H54 (cell line): ENCODE data around the gene PPP2R2D.

ENCODE experiments used
- DNase-seq: peaks from one replicate; pipeline ENCODE4 v3.0.0; 2011; ENCODE audit warnings: low spot score, mixed read lengths; ENCODE audit not compliant: insufficient read length
- FAIRE-seq: peaks from 3 replicates; lab custom pipeline; 2011; peaks lifted over from hg19 to GRCh38; lab: Jason Lieb, UNC
- POLR2A ChIP-seq: IDR thresholded peaks from 2 replicates; pipeline ENCODE4 v1.6.1; 2011; ENCODE audit warnings: low read depth, mild to moderate bottlenecking, low read length

The PPP2R2D gene

DNA sequence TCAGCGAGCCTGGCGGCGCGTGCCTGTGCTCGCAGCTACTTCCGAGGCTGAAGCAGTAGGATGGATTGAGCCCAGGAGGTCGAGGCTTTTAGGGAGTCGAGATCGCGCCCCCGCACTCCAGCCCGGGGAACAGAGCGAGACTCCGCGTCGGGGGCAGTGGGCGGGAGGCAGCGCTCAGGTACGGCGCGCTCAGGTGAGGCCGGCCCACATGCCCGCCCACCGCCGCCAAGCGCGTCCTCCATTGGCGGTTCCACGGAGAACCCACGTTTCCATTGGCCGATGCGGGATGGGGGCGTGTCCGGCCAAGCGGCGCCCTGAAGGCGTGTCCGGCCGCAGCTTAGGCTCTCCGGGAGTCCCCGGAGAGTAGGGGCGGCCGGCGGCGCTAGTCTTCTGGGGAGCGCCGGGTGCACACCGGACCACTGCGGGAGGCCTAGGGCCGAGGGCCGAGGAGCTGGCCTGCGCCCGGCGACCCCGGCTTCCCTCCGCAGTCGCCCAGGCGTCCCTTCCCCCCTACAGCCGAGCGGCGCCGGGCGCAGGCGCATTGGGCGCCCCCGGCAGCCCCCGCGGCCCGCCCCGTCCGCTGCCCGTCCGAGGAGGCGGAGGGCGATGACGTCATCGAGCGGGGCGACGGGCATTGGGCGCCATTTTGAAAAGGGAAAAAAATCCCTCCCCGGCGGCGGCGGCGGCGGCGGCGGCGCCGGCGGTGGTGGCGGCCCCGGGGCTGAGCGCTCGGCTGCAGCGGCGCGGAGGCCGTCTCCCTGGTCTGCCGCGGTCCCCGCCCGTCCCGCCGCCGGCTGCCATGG lies at the start of gene PPP2R2D:
Gene PPP2R2D, plus strand, starts transcription at position 659 of the 803 bp plus-strand sequence. Its CDS starts 141 bp downstream, at position 800.
- FAIRE-seq (no peak), DNase-seq (peak; percentile 81)
- no peak for TF ChIP-seq POLR2A

GRCh38 chr10:131851346-131851745 lies 49.5 kb upstream of the PPP2R2D start:
- no peak for TF ChIP-seq POLR2A
- no peak for DNase-seq
- no peak for FAIRE-seq

- FAIRE-seq: no peak
- TF ChIP-seq POLR2A: no peak
- no peak for DNase-seq
Measured at GRCh38 chr10:131852176-131852822, 48.5 kb upstream of the PPP2R2D start.

GRCh38 chr10:131852823-131853609 lies 47.8 kb upstream of the PPP2R2D start:
- TF ChIP-seq POLR2A: no peak
- DNase-seq: no peak
- FAIRE-seq: no peak

DNA sequence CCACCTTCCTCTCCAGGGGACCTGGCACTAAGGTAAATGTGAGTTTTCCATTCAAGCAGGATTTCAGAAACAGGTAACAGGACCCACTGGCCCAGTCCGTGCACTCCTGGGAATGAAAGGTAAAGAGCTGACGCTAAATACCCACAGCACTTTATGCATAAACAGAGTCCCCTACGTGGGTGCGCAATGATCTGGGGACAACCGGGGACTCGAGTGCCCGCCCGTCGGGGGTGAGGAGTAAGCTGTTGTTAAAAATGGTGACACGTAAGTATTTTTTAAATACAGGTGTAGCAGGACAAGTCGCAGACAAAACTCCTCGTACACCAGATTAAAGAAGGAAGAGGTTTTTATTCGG lies 47.2 kb upstream of the PPP2R2D start:
- no peak for TF ChIP-seq POLR2A
- DNase-seq (no peak), FAIRE-seq (no peak)

DNA sequence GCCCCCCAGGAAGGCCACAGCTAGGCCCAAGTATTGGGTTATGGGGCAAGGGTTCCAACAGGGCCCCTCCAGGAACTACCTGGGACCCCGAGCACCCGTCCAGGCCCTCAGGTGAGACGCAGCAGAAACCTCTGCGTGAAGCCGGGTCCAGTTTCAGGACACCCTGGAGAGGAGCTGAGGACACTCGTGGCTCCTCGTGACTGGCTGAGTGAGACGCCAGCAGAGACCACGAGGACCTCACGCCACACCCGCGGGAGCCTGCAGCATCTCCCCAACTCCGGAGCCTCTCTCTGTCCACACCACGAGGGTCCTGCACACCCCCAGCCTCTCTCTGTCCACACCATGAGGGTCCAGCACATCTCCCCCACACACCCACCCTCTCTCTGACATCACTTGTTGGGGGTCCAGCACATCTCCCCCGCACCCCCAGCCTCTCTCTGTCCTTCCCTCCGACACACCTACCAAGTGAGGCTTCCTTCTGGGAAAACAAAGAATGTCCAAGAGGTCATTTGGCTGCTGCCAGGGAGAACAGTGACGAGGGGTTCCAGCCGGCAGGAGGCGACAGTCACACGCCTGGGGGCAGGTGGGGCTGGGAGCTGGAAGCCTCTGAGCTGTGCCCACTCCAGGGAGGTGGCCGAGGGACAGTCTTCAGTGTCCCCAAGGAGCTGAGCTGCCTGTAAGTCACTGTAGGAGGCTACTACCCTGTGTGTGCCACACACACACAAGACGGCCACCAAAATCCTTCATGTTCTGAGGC lies 46.1 kb upstream of the PPP2R2D start:
- no peak for TF ChIP-seq POLR2A
- FAIRE-seq: no peak

DNA sequence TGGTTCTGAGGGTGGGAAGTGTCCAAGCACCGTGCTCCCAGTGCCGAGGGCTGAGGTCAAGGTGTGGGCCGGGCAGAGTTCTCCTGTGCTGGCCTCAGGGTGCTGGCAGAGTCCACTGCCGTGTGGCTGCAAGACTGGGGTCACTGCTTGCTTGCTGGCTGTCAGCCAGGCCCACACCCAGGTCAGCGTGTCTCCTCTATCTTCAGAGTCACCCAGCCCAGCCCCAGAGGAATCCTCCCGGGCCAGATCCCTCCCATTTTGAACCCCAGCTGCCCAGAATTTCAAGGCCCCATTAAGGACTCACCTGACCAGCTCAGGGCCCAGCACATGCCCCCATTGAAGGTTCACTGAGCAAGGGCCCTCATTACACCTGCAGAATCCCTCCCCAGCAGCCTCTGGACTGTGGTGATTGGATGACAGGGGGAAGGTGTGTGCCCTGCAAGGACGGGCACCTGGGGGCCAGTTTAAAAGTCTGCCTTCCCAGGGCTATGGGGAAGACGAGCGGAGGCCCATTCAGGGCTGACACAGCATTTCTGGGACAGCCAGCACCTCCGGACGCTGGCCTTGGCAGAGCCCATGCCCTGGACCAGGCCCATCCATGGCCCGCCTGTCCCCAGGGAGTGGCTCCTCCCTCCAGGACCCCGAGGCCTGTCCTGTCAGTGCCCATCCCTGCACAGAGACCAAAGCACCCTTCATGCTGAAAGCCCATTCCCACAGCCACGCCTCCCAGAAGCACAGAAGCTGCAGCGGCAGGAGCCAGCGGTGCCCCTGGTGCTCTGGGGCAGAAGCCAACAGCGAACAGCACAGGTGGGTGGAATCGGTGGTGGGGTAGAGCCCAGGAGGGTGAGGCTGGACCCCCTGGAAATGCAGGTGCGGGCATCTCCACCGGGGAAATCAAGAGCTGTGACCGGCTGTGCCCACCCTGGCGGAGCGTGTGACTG lies 45.1 kb upstream of the PPP2R2D start:
- no peak for DNase-seq
- TF ChIP-seq POLR2A: no peak
- FAIRE-seq: no peak

More for the DNA sequence above, 46.1 kb upstream of the PPP2R2D start:
- DNase-seq: no peak

GRCh38 chr10:131856441-131857094 lies 44.2 kb upstream of the PPP2R2D start:
- FAIRE-seq (no peak), DNase-seq (no peak)
- no peak for TF ChIP-seq POLR2A

DNA sequence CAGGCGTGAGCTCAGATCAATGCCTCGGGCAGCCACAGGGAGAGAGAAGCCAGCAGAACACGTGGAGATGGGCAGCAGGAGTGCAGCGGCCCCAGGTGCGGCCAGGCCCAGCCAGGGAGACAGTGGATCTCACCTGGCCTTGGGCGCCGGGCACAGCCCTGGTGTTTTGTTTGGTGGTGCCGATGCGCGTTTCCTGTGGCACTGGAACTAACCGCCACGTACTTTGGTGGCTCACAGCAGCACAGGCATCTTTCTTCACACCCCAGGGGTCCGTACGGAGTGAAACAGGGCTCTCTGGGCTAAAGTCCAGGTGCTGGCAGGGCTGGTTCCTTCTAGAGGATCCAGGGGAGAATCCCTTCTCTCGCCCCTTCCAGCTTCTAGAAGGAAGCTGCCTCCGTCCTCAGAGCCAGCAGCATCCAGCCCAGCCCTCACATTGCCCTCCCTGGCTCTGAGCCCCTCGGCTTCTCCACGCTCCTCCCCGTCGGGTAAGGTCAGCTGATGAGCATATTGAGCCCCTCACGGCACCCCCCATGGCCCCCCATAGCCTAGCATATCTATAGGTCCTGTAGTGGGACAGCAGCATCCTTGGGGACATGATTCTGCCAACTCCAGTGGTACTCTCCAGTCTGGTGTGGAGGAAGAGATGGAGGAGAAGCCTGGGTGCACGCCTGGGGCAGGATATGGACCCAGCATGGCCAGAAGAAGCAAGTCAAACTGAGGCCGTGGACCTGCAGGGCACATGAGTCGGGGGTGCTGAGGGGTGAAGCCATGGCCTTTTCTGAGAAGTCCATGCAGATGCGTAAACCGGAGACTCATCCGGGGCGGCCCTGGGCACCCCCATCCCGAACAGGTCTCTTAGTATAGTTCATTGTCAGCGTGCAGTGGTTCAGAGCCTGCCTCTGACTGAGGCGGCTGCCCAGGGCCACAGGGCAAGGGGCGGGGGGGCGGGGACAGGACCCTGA lies 43.4 kb upstream of the PPP2R2D start:
- no peak for FAIRE-seq

DNA sequence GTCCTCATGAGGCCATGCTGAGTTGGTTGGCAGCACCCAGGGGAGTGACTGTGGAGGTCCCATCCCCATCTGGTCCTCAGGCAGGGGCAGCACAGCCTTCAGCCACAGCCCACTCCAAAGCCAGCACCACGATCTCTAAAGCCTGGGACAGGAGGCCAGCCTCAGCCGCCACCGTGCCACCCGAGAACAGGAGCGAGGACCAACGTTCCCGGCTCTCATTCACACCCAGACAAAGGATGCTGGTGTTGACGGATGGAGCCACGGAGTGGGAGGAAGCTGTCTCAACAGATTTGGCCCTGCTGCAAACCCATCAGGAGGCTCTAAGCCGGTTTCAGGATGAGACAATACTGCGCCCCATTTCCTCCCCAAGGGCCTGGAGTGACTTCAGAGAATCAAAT lies 42.7 kb upstream of the PPP2R2D start:
- DNase-seq: no peak
- no peak for TF ChIP-seq POLR2A
- FAIRE-seq: no peak

More for the DNA sequence above, 43.4 kb upstream of the PPP2R2D start:
- no peak for TF ChIP-seq POLR2A
- no peak for DNase-seq

- TF ChIP-seq POLR2A: no peak
- FAIRE-seq (no peak), DNase-seq (no peak)
Measured at GRCh38 chr10:131858583-131859340, 42.0 kb upstream of the PPP2R2D start.
